Vagina (tissue), 2 donors: ENCODE measurements around the gene SEMA3D. TPM values are rescaled to one million over a fixed set of nuclear protein-coding genes. Genes with fewer than 3 reads are reported as not detected.

ENCODE experiments used
- DNase-seq, 2 donors: peaks; one replicate each; pipeline ENCODE4 v3.0.0-alpha.2; 2017; ENCODE audit errors: extremely low spot score in 2 of 2
- H3K27ac ChIP-seq: fragments of 200-600 bp; sonication (generic); one replicate; pipeline ENCODE4 v1.5.1; 2019
- H3K27me3 ChIP-seq: fragments of 200-600 bp; sonication (generic); one replicate; pipeline ENCODE4 v1.5.1; 2019
- H3K36me3 ChIP-seq, 2 donors: fragments of 200-600 bp; sonication (generic); one replicate each; pipeline ENCODE4 v1.5.1; 2017 to 2019
- H3K4me1 ChIP-seq: fragments of 200-600 bp; sonication (generic); one replicate; pipeline ENCODE4 v1.5.1; 2019
- H3K4me3 ChIP-seq, 2 donors: fragments of 200-600 bp; sonication (generic); 1 replicate in 1 of 2; 2 replicates in 1 of 2; pipeline ENCODE4 v1.5.1; 2016 to 2019
- H3K9me3 ChIP-seq: fragments of 200-600 bp; sonication (generic); one replicate; pipeline ENCODE4 v1.5.1; 2019
- CTCF ChIP-seq, 3 experiments: fragments of 450-650 bp in 2 of 3; fragments of 200-600 bp in 1 of 3; sonication (generic) in 1 of 3; IDR thresholded peaks; one replicate each; pipeline ENCODE4 v1.5.1; 2017 to 2019; ENCODE audit warnings: antibody characterized with exemption in 3 of 3, mild to moderate bottlenecking in 2 of 3, moderate library complexity in 2 of 3
- POLR2A ChIP-seq, 2 donors: fragments of 450-650 bp; IDR thresholded peaks; one replicate each; pipeline ENCODE4 v1.6.1; 2017; ENCODE audit warnings: antibody characterized with exemption in 2 of 2, mild to moderate bottlenecking in 2 of 2, moderate library complexity in 2 of 2
- POLR2AphosphoS5 ChIP-seq, 2 donors: sonication (generic); formaldehyde crosslinking; IDR thresholded peaks; one replicate each; pipeline ENCODE4 v1.9.0; 2017; ENCODE audit warnings: antibody characterized with exemption in 2 of 2, mild to moderate bottlenecking in 2 of 2, low read depth in 1 of 2; ENCODE audit not compliant: insufficient read depth in 1 of 2
- intact Hi-C: fragments of 100-400 bp; cut with DNase I; formaldehyde crosslinking; loops from one replicate; pipeline ENCODE4 v1.15.1; 2023
- total RNA-seq: library from RNA; depleted of rRNA; stranded (reverse); fragments of >200 nt; gene quantifications from one replicate; pipeline ENCODE4 v1.2.3, GENCODE V29; 2016

Gene SEMA3D
- total RNA-seq, 1 donor from 2014 or later: 2.2 TPM

GRCh38 chr7:85177316-85177715 lies 9.5 kb downstream of the SEMA3D start:
- H3K9me3 ChIP-seq: no peaks in the 10 kb centered on the region
- no peak for DNase-seq
- H3K4me1 ChIP-seq: no peaks in the 10 kb centered on the region
- intact Hi-C loops: no loop called here
- H3K27ac ChIP-seq: no peak overlapping the region
- no peak overlapping the region for H3K4me3 ChIP-seq
- H3K27me3 ChIP-seq: no peaks in the 10 kb centered on the region
- TF ChIP-seq POLR2A (IDR thresholded peaks at IDR 0.05) (no peak), CTCF (IDR thresholded peaks at IDR 0.05) (no peak), POLR2AphosphoS5 (IDR thresholded peaks at IDR 0.05; ENCODE audit: insufficient read depth in 1 of 2, low read depth in 1 of 2) (no peak)
- H3K36me3 ChIP-seq: no peaks in the 10 kb centered on the region

- TF ChIP-seq POLR2A (IDR thresholded peaks at IDR 0.05) (no peak), CTCF (IDR thresholded peaks at IDR 0.05) (no peak), POLR2AphosphoS5 (IDR thresholded peaks at IDR 0.05; ENCODE audit: insufficient read depth in 1 of 2, low read depth in 1 of 2) (no peak)
- no peak for DNase-seq
- no peaks in the 10 kb centered on the region for H3K9me3 ChIP-seq
- H3K27ac ChIP-seq: no peak overlapping the region
- H3K4me1 ChIP-seq: no peaks in the 10 kb centered on the region
- H3K27me3 ChIP-seq: no peaks in the 10 kb centered on the region
- H3K36me3 ChIP-seq: no peaks in the 10 kb centered on the region
- H3K4me3 ChIP-seq: no peak overlapping the region
- intact Hi-C loops: no loop called here
These were observed 10.7 kb downstream of the SEMA3D start for GRCh38 chr7:85176197-85176596.

GRCh38 chr7:85175217-85175616 lies 11.6 kb downstream of the SEMA3D start:
- H3K9me3 ChIP-seq: no peaks in the 10 kb centered on the region
- intact Hi-C loops: no loop called here
- TF ChIP-seq CTCF (IDR thresholded peaks at IDR 0.05) (no peak), POLR2AphosphoS5 (IDR thresholded peaks at IDR 0.05; ENCODE audit: insufficient read depth in 1 of 2, low read depth in 1 of 2) (no peak), POLR2A (IDR thresholded peaks at IDR 0.05) (no peak)

GRCh38 chr7:85172530-85172941 lies 14.3 kb downstream of the SEMA3D start:
- no peaks in the 10 kb centered on the region for H3K4me1 ChIP-seq
- no peak for DNase-seq
- H3K27me3 ChIP-seq: no peaks in the 10 kb centered on the region
- H3K9me3 ChIP-seq: no peaks in the 10 kb centered on the region
- H3K4me3 ChIP-seq: no peak overlapping the region
- intact Hi-C loops: no loop called here
- no peaks in the 10 kb centered on the region for H3K36me3 ChIP-seq
- H3K27ac ChIP-seq: no peak overlapping the region
- TF ChIP-seq CTCF (IDR thresholded peaks at IDR 0.05): no peak
- TF ChIP-seq POLR2AphosphoS5 (IDR thresholded peaks at IDR 0.05; ENCODE audit: insufficient read depth in 1 of 2, low read depth in 1 of 2): no peak
- no peak for TF ChIP-seq POLR2A (IDR thresholded peaks at IDR 0.05)

More at GRCh38 chr7:85175217-85175616, 11.6 kb downstream of the SEMA3D start:
- Histone ChIP-seq H3K27me3 (no peaks in the 10 kb centered on the region), H3K4me1 (no peaks in the 10 kb centered on the region), H3K27ac (no peak overlapping the region), H3K4me3 (no peak overlapping the region), H3K36me3 (no peaks in the 10 kb centered on the region)
- no peak for DNase-seq

GRCh38 chr7:85167636-85168035 lies 19.2 kb downstream of the SEMA3D start:
- Histone ChIP-seq H3K9me3 (no peaks in the 10 kb centered on the region), H3K4me1 (no peaks in the 10 kb centered on the region), H3K27ac (no peak overlapping the region), H3K4me3 (no peak overlapping the region), H3K27me3 (no peaks in the 10 kb centered on the region), H3K36me3 (no peaks in the 10 kb centered on the region)
- intact Hi-C loops: no loop called here
- no peak for TF ChIP-seq CTCF (IDR thresholded peaks at IDR 0.05)
- TF ChIP-seq POLR2AphosphoS5 (IDR thresholded peaks at IDR 0.05; ENCODE audit: insufficient read depth in 1 of 2, low read depth in 1 of 2): no peak
- no peak for TF ChIP-seq POLR2A (IDR thresholded peaks at IDR 0.05)
- DNase-seq: no peak
